GM18951 (cell line): ENCODE data around the gene PPP1R3G.

Experiments
- POLR2A ChIP-seq: IDR thresholded peaks from 4 replicates; pipeline ENCODE4 v1.6.1; 2011; ENCODE audit warnings: mild to moderate bottlenecking; ENCODE audit not compliant: insufficient read length, insufficient read depth; ENCODE audit errors: extremely low read depth
- in situ Hi-C: fragments of 300-500 bp; cut with MboI; formaldehyde crosslinking; loops from one replicate; pipeline ENCODE4 v1.12.0; 2022; ENCODE audit warnings: low sequenced_read_pairs, mixed read lengths, inconsistent platforms; ENCODE audit not compliant: unreplicated experiment

PPP1R3G gene

GRCh38 chr6:5122504-5123112, 37.5 kb downstream of the PPP1R3G start:
- in situ Hi-C loops: no loop called here
- no peak for TF ChIP-seq POLR2A

GRCh38 chr6:5123296-5124143, 38.4 kb downstream of the PPP1R3G start:
- TF ChIP-seq POLR2A: no peak
- in situ Hi-C loops: no loop called here

- no peak for TF ChIP-seq POLR2A
- in situ Hi-C loops: no loop called here
Measured at GRCh38 chr6:5124526-5124925, 39.4 kb downstream of the PPP1R3G start.

GRCh38 chr6:5125152-5126006, 40.2 kb downstream of the PPP1R3G start:
- no peak for TF ChIP-seq POLR2A
- in situ Hi-C loops: no loop called here

GRCh38 chr6:5126214-5126613, 41.1 kb downstream of the PPP1R3G start:
- TF ChIP-seq POLR2A: no peak
- in situ Hi-C loops: no loop called here

GRCh38 chr6:5127106-5127687, 42.1 kb downstream of the PPP1R3G start:
- TF ChIP-seq POLR2A: no peak
- in situ Hi-C loops: no loop called here

- in situ Hi-C loops: no loop called here
- TF ChIP-seq POLR2A: no peak
Measured at GRCh38 chr6:5128351-5128750, 43.2 kb downstream of the PPP1R3G start.

- in situ Hi-C loops: no loop called here
- TF ChIP-seq POLR2A: no peak
Measured at GRCh38 chr6:5130135-5130866, 45.2 kb downstream of the PPP1R3G start.

GRCh38 chr6:5132731-5133130, 47.6 kb downstream of the PPP1R3G start:
- no peak for TF ChIP-seq POLR2A
- in situ Hi-C loops: no loop called here

- in situ Hi-C loops: no loop called here
- no peak for TF ChIP-seq POLR2A
Measured at GRCh38 chr6:5133943-5134342, 48.8 kb downstream of the PPP1R3G start.

GRCh38 chr6:5135788-5136376, 50.7 kb downstream of the PPP1R3G start:
- in situ Hi-C loops: no loop called here
- no peak for TF ChIP-seq POLR2A

GRCh38 chr6:5136851-5137250, 51.7 kb downstream of the PPP1R3G start:
- in situ Hi-C loops: no loop called here

More at GRCh38 chr6:5136851-5137250, 51.7 kb downstream of the PPP1R3G start:
- no peak for TF ChIP-seq POLR2A
